HG03457 (cell line): Measurements from ENCODE around the gene LRMDA.
A peak's percentile ranks its signal among the peaks of the same experiment; 100 is the strongest.
"Not testable (repeated sequence)": the region's sequence is repeated elsewhere in the genome, so short reads cannot be mapped to it uniquely, and the experiment has no call there.

Experiments
- ATAC-seq: cut with Tn5 transposase; IDR thresholded peaks from one replicate; pipeline ENCODE4 v1.9.1; 2021; ENCODE audit warnings: moderate number of reproducible peaks; ENCODE audit not compliant: unreplicated experiment

The LRMDA gene

DNA sequence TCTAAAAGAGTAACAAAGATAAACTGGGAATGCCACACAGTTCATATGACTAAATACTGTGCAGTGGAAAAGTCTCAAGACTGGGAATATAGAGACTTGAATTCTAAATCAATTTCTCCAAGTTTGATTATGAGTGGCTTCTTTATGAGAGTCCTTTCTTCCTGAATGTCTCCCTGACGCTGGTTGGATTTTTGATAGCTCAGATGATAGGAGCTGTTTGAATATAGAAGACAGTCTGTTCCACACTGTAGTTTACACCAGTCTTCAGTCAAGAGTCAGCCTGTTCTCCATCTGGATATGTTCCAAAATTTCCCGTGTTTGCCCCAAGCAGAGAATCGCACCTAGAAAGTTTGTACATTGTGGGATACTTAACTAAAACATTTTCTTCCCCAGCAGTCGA lies 173.7 kb downstream of the LRMDA start:
- ATAC-seq, result no peak

DNA sequence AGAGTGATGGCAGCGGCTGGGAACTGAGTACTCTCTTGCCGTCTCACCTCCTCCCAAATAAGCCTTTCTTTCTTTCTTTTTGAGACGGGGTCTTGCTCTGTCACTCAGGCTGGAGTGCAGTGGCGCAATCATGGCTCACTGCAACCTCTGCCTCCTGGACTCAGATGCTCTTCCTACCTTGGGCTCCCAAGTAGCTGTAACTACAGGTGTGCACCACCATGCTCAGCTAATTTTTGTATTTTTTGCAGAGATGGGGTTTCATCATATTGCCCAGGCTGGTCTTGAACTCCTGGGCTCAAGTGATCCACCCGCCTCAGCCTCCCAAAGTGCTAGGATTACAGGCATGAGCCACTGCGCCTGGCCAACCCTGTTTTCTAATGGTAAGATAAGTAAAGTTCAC lies 174.4 kb downstream of the LRMDA start:
- ATAC-seq, result not testable (repeated sequence)

DNA sequence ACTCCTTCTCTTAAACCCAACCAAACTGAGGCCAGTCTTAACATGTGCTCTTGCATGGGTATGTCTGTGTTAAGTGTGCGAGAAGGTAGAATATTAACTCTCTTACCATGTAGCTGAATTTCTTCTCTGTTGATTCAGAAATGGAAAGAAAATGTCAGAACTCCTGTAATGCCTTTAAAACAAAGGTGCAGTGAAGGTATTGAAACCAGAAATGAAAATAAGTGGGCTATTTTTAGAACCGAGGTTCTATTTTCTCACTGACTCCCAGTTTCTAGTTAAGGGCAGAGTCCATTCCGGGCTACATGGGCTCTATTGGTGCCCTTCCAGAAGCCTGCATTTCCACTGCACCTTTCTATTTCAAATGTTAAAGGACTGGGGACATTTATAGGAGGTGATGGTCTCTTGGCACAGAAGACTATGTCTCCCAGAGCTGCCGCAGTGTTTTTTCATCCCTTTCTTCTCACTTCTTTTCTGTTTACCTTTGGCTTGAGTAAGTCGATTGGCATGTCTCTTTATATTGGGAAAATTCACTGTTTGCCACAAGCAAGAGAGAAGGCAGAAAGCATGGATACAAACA lies 174.9 kb downstream of the LRMDA start:
- ATAC-seq, result peak; percentile 58

GRCh38 chr10:75607576-75607975 lies 176.2 kb downstream of the LRMDA start:
- ATAC-seq, result no peak

DNA sequence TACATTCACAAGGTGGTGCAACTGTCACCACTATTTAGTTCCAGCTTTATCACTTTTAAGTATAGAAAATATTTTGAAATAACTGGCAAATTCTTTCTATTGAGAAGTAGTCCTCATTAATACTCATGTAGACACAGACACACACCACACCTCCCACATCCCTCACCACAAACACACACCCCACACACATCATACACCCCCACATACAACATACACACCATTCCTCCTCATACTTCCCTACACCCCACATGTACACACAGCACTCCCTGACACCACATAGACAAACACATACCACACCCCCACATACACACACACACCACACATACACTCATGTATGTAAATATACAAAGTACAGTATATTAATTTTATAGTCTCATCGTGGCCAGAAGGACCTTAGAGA lies 178.8 kb downstream of the LRMDA start:
- ATAC-seq, result no peak

GRCh38 chr10:75611172-75611992 lies 180.0 kb downstream of the LRMDA start:
- ATAC-seq, result peak; percentile 34

DNA sequence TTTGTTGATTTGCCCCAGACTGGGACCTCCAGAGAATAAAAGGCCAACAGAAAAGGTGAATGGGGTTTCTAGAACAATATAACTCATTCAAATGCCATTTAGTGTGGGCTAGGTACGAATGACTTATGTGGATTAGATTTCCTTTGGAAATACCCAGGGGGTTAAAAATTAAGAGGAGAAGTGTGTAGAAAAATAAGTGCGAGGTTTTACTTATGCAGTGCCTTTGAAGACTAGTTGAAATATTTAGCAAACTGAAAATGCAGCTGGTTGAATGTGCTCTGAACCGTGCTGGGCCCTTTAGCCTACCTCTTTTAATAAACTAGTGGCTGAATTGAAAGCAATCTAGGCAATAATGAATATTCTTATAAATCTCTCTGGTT lies 180.6 kb downstream of the LRMDA start:
- ATAC-seq, result no peak

GRCh38 chr10:75612904-75613684 lies 181.7 kb downstream of the LRMDA start:
- ATAC-seq, result peak; percentile 37

DNA sequence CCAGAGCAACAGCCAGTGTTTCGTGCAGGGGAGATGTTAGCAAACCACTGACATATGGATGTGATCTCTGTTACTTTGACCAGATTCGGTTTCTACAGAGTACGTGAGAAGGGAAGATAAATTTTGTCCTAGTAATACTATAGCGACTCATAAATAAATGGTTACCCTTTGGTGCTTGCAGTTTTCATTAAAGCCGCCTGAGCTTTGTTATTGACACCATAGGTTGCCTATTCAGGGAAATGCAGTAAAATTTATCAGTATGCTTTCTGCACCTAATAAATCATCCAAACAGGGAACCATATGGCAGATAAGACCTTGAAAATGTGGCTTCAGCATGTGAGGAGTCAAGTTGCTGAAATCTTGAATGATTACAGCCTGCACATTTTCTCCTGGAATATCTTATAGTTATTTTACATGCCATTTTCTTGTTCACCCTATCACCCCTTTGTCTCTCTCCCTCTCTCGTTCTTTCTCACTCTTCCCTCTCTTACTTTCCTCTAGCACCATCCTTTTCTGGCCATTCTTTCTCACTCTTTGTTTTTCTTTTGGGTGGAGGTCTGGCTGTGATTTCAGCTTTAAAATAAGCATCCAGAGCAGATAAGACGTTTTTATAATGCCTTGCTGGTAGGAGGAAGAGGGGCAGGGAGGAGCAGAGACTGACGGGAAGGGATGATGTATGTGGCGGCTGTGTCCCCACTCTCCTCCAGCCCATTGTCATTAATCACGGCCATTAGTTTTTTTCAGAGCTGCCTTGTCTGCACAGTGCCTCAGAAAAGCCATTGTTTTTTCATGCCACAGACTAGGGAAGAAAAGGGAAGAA lies 182.5 kb downstream of the LRMDA start:
- peak; percentile 41 for ATAC-seq

- no peak for ATAC-seq
These were observed 184.7 kb downstream of the LRMDA start for GRCh38 chr10:75616076-75616475.

- ATAC-seq, result no peak
These were observed 185.6 kb downstream of the LRMDA start for GRCh38 chr10:75616874-75617478.

- no peak for ATAC-seq
These were observed 186.2 kb downstream of the LRMDA start for GRCh38 chr10:75617485-75618155.

GRCh38 chr10:75619635-75620034 lies 188.2 kb downstream of the LRMDA start:
- no peak for ATAC-seq

- no peak for ATAC-seq
These were observed 188.9 kb downstream of the LRMDA start for GRCh38 chr10:75620356-75620755.

DNA sequence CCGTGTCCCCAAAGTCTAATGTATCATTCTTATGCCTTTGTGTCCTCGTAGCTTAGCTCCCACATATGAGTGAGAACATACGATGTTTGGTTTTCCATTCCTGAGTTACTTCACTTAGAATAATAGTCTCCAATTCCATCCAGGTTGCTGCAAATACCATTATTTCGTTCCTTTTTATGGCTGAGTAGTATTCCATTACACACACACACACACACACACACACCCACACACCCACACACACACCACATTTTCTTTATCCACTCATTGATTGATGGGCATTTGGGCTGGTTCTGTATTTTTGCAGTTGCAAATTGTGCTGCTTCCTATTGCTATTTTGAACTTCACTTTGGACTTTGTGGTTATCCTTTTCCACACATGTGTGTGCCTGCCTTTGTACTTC lies 189.6 kb downstream of the LRMDA start:
- not testable (repeated sequence) for ATAC-seq

- ATAC-seq, result no peak
These were observed 191.1 kb downstream of the LRMDA start for GRCh38 chr10:75622503-75622902.

GRCh38 chr10:75623310-75624093 lies 192.1 kb downstream of the LRMDA start:
- ATAC-seq, result no peak

GRCh38 chr10:75624638-75625037 lies 193.2 kb downstream of the LRMDA start:
- no peak for ATAC-seq

- no peak for ATAC-seq
These were observed 199.3 kb downstream of the LRMDA start for GRCh38 chr10:75630746-75631145.
